Left ventricle myocardium superior (tissue), 1 donor: ENCODE data around the gene PPM1J. TPM values are rescaled to one million over a fixed set of nuclear protein-coding genes. Genes with fewer than 3 reads are reported as not detected.
"Not testable (repeated sequence)": the region's sequence is repeated elsewhere in the genome, so short reads cannot be mapped to it uniquely, and the experiment has no call there.

Experiments
- ATAC-seq: fragments of 200-7000 bp; cut with Tn5 transposase; one replicate; pipeline ENCODE4 v1.9.1; 2020; ENCODE audit warnings: mild to moderate bottlenecking, moderate library complexity
- DNase-seq: peaks from one replicate; pipeline ENCODE4 v3.0.0-alpha.2; 2020
- intact Hi-C: fragments of 100-400 bp; cut with micrococcal nuclease; formaldehyde crosslinking; loops from one replicate; pipeline ENCODE4 v1.11.0; 2022
- long read RNA-seq: library from polyadenylated mRNA; unstranded; transcript quantifications from one replicate; pipeline ENCODE4 v2.0.0, GENCODE V29; 2021
- total RNA-seq: library from RNA; stranded (reverse); fragmentation: NEBNext Ultra II Directional; extraction: Animal tissue kit (Norgen Biotek cat#: 25700); gene quantifications from one replicate; pipeline ENCODE4 v1.2.1, GENCODE V29; 2021
- donor health status: DM: no; HTN: yes; CAD: no; lungs with severe emphysema.

The PPM1J gene, protein sequence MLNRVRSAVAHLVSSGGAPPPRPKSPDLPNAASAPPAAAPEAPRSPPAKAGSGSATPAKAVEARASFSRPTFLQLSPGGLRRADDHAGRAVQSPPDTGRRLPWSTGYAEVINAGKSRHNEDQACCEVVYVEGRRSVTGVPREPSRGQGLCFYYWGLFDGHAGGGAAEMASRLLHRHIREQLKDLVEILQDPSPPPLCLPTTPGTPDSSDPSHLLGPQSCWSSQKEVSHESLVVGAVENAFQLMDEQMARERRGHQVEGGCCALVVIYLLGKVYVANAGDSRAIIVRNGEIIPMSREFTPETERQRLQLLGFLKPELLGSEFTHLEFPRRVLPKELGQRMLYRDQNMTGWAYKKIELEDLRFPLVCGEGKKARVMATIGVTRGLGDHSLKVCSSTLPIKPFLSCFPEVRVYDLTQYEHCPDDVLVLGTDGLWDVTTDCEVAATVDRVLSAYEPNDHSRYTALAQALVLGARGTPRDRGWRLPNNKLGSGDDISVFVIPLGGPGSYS
- total RNA-seq, result 7.2 TPM
- long read RNA-seq, transcript PPM1J-201 (10 exons, 1,863 nt), result major isoform, 16 of 26 reads
- long read RNA-seq, partial matches to known transcripts, result 6 of 26 reads
- long read RNA-seq, other reads (novel, unspliced or antisense), result 4 of 26 reads

DNA sequence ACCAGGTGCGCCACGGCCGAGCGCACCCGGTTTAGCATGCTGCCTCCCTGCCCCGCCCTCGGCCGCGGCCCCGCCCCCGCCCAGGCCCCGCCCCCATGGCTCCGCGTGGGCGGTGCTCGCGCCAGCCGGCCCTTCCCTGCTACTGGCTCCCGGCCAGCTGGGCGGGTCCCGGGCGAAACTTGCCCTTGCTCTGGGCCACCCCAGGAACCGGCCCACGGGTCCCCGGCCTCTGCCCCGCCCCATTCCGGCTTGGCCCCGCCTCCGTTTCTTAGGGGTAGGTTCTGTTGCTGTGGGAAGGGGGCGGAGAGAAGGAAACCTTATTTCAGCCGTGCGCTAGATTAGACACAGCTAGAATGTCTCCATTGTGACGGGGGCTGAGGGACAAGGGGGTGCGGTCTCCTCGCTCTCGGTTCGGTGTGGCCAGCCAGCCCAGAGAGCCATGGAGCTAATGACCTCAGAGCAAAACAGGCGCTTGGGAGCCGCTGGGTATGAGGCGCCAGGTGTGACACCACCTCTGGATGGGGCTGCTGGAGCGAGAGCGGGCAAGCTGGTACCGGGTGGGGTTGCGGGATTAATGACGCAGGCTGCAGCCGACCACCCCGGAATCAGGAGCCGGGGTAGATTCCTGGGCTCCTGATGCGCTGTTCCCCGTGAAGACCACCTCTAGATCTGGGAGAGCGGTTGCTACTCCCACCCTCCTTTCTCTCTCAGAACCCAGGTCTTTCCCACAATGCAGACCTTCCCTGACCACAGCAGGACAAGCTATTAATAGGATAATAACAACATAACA, at the start of gene PPM1J:
Gene PPM1J, minus strand, starts transcription at position 69 of the 790 bp plus-strand sequence. Its CDS starts 31 bp downstream, at position 38.
- intact Hi-C loops, result loop anchor here (5.0 kb wide), 1 partner anchor 87 kb away; no protein-coding TSS in a partner anchor
- peak; percentile 87 for ATAC-seq
- peak; percentile 99 for DNase-seq

DNA sequence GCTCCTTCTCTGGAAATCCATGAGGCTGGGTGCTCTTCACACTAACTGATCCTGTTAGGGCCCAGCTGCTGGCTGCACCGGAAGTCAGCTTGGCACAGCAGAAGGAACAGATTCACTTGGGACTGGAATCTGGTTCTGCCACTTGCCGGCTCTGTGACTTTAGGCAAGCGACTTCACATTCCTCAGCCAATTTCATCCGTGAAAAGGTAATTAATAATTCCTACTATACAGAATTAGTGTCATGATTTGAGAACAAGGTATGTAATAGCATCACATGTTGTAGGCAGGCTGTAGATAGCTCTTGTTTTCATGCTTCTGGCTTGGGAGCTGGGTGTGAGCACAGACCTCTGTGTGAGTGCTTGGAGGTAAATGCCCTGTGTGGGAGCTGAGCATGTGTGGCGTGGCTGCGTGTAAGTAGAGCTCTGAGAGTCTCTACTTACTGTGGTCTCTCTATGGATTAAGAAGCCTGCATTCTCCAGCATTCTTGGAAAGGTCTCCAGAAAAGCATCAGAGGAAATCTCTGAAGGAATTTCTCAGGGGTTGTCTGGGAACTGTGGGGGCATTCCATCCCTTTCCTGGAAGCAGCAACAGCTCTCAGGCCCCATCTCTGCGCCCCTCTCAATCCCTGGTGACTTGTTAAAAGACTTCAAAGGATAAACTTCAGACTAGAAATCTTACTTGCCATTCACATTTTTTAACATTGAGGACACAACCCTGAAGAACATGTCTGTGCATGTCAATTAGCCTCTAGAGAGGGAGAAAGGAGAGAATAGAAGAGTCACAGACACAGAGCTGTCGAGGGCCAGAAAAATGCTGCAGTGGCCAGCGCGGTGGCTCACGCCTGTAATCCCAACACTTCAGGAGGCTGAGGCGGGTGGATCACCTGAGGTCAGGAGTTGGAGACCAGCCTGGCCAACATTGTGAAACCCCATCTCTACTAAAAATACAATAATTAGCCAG, 47.7 kb upstream of the PPM1J start:
- ATAC-seq (no peak), DNase-seq (no peak)
- intact Hi-C loops, result no loop called here

GRCh38 chr1:112761714-112762480, 46.8 kb upstream of the PPM1J start:
- intact Hi-C loops, result no loop called here
- ATAC-seq (no peak), DNase-seq (no peak)

DNA sequence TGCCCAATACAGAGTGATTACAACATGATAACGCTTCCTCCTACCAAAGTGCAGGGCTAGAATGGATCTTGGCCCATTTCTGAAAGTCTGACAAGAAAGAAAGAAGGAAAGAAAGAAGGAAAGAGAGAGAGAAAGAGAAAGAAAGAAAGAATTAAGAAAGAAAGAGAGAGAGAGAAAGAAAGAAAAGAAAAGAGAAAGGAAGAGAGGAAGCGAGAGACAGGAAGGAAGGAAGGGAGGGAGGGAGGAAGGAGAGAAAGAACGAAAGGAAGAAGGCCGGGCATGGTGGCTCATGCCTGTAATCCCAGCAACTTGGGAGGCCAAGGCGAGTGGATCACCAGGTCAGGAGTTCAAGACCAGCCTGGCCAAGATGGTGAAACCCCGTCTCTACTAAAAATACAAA, 44.1 kb upstream of the PPM1J start:
- ATAC-seq (no peak), DNase-seq (no peak)
- intact Hi-C loops, result no loop called here

- intact Hi-C loops, result no loop called here
- ATAC-seq, result no peak
Measured at GRCh38 chr1:112754116-112754628, 39.0 kb upstream of the PPM1J start.

GRCh38 chr1:112748396-112748795, 33.3 kb upstream of the PPM1J start:
- no peak for ATAC-seq
- DNase-seq, result no peak
- intact Hi-C loops, result no loop called here

More at GRCh38 chr1:112754116-112754628, 39.0 kb upstream of the PPM1J start:
- no peak for DNase-seq

GRCh38 chr1:112744009-112744578, 29.0 kb upstream of the PPM1J start:
- DNase-seq (peak; percentile 46), ATAC-seq (peak; percentile 77)
- intact Hi-C loops, result no loop called here

GRCh38 chr1:112743174-112744008, 28.3 kb upstream of the PPM1J start:
- intact Hi-C loops, result no loop called here
- peak; percentile 37 for ATAC-seq
- DNase-seq, result no peak

GRCh38 chr1:112737573-112737972, 22.4 kb upstream of the PPM1J start:
- ATAC-seq, result no peak
- intact Hi-C loops, result no loop called here
- no peak for DNase-seq

DNA sequence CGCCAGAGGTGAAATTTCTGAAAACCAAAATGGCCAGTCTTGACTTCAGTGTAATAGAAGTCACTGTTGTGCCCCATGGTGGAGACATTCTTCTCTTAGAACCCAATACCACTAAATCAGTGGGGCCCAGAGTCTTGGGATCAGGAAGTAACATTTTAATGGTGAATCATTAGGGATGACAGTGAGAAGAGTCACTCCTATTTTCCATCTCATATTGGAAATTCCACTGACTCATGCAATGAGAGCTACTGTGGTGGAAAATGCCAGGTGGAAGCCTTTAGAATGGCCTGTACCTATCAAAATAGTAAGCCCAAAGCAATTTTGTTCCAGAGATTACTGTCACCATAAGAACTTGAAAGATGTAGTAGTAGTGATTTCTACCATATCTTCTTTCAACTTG, 20.6 kb upstream of the PPM1J start:
- ATAC-seq, result no peak
- intact Hi-C loops, result no loop called here
- no peak for DNase-seq

DNA sequence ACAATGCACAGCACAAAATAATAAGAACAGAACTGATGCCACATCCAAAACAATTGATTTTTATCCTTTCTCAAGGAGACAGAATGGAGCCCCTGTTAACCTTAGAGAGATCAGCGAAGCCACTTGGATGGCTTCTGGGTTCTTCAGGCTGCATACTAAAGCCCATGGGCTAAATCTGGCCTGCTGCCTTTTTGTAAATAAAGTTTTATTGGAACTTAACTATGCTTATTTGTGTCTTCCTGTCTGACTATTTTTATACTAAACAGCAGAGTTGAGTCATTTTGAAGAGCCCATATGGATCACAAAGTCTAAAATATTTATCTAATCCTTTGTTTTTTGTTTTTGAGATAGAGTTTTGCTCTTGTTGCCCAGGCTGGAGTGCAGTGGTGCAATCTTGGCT, 16.3 kb upstream of the PPM1J start:
- ATAC-seq, result no peak
- intact Hi-C loops, result no loop called here

GRCh38 chr1:112729909-112730308, 14.8 kb upstream of the PPM1J start:
- ATAC-seq (no peak), DNase-seq (no peak)
- intact Hi-C loops, result no loop called here

More for the DNA sequence above, 16.3 kb upstream of the PPM1J start:
- no peak for DNase-seq

- intact Hi-C loops, ATAC-seq, DNase-seq: not testable (repeated sequence)
Measured at GRCh38 chr1:112729011-112729410, 13.9 kb upstream of the PPM1J start.

DNA sequence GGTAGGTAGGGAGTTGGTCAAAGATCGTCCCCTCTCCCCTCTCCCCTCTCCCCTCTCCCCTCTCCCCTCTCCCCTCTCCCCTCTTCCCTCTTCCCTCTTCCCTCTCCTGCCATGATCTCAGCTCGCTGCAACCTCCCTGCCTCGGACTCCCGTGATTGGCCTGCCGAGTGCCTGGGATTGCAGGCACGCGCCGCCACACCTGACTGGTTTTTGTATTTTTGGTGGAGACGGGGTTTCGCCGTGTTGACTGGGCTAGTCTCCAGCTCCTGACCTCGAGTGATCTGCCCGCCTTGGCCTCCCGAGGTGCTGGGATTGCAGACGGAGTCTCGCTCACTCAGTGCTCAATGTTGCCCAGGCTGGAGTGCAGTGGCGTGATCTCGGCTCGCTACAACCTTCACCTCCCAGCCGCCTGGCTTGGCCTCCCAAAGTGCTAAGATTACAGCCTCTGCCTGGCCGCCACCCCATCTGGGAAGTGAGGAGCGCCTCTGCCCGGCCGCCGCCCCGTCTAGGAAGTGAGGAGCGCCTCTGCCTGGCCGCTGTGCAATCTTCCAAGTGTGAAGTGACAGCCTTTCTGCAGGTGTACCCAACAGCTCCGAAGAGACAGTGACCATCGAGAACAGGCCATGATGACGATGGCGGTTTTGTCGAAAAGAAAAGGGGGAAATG, 13.3 kb upstream of the PPM1J start:
- intact Hi-C loops, ATAC-seq, DNase-seq: not testable (repeated sequence)

GRCh38 chr1:112727716-112728115, 12.6 kb upstream of the PPM1J start:
- no peak for ATAC-seq
- DNase-seq, result no peak
- intact Hi-C loops, result no loop called here

DNA sequence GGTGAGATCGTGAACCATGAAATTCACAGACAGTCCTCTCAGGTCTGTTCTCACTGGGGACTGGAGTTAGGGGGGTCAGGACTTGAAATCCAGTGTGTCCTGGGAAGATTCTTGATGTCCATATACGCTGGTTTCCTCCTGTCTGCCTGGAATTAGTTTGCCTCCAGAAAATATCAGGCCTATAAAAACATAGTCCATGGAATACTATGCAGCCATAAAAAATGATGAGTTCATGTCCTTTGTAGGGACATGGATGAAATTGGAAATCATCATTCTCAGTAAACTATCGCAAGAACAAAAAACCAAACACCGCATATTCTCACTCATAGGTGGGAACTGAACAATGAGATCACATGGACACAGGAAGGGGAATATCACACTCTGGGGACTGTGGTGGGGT, 9.1 kb upstream of the PPM1J start:
- intact Hi-C loops, DNase-seq, ATAC-seq: not testable (repeated sequence)
